RWPE2 (cell line): Measurements from ENCODE around the gene USP15.
"Not testable (repeated sequence)": the region's sequence is repeated elsewhere in the genome, so short reads cannot be mapped to it uniquely, and the experiment has no call there.

Experiments
- ATAC-seq: fragments of 200-7000 bp; cut with Tn5 transposase; 3 replicates; pipeline ENCODE4 v1.9.1; 2021; ENCODE audit warnings: low read depth
- DNase-seq: peaks from one replicate; pipeline ENCODE4 v3.0.0-alpha.2; 2020; ENCODE audit warnings: low spot score
- H3K27ac ChIP-seq: fragments of 450-650 bp; 2 replicates; pipeline ENCODE4 v1.5.1; 2017; ENCODE audit warnings: mild to moderate bottlenecking; ENCODE audit not compliant: poor library complexity, severe bottlenecking
- H3K27me3 ChIP-seq: fragments of 250-450 bp; sonication (Bioruptor Pico); 2 replicates; pipeline ENCODE4 v1.5.1; 2021; ENCODE audit warnings: mild to moderate bottlenecking, moderate library complexity; ENCODE audit not compliant: insufficient read depth, poor library complexity, severe bottlenecking
- H3K36me3 ChIP-seq: fragments of 250-450 bp; sonication (Bioruptor Pico); 2 replicates; pipeline ENCODE4 v1.5.1; 2020; ENCODE audit warnings: low read depth, mild to moderate bottlenecking, moderate library complexity
- H3K4me1 ChIP-seq: fragments of 250-450 bp; sonication (Bioruptor Pico); 2 replicates; pipeline ENCODE4 v1.5.1; 2021; ENCODE audit warnings: mild to moderate bottlenecking, moderate library complexity; ENCODE audit not compliant: insufficient read depth, poor library complexity, severe bottlenecking
- H3K4me3 ChIP-seq: fragments of 250-450 bp; sonication (Bioruptor Pico); 2 replicates; pipeline ENCODE4 v1.5.1; 2021; ENCODE audit warnings: mild to moderate bottlenecking, moderate library complexity; ENCODE audit not compliant: severe bottlenecking
- H3K9me3 ChIP-seq: fragments of 250-450 bp; sonication (Bioruptor Pico); 2 replicates; pipeline ENCODE4 v1.5.1; 2021; ENCODE audit warnings: mild to moderate bottlenecking, moderate library complexity; ENCODE audit not compliant: severe bottlenecking
- CTCF ChIP-seq: fragments of 450-650 bp; IDR thresholded peaks from one replicate; pipeline ENCODE4 v1.5.1; 2017; ENCODE audit warnings: mild to moderate bottlenecking, moderate library complexity; ENCODE audit not compliant: poor library complexity, severe bottlenecking

Gene USP15

GRCh38 chr12:62350554-62350953 is 90.3 kb downstream of the USP15 start:
- Histone ChIP-seq H3K4me1 (no peaks in the 10 kb centered on the region), H3K9me3 (no peaks in the 10 kb centered on the region), H3K27ac (no peak overlapping the region), H3K4me3 (no peak overlapping the region), H3K27me3 (no peaks in the 10 kb centered on the region), H3K36me3 (peaks cover 22% of the 10 kb centered on the region)
- no peak for ATAC-seq
- TF ChIP-seq CTCF: no peak
- DNase-seq: no peak

GRCh38 chr12:62351326-62351725 is 91.1 kb downstream of the USP15 start:
- Histone ChIP-seq H3K27me3 (no peaks in the 10 kb centered on the region), H3K27ac (no peak overlapping the region), H3K4me1 (no peaks in the 10 kb centered on the region), H3K36me3 (peaks cover 22% of the 10 kb centered on the region), H3K9me3 (no peaks in the 10 kb centered on the region), H3K4me3 (no peak overlapping the region)
- TF ChIP-seq CTCF: no peak
- no peak for ATAC-seq
- DNase-seq: no peak

GRCh38 chr12:62361048-62361447 is 100.8 kb downstream of the USP15 start:
- DNase-seq (no peak), ATAC-seq (no peak)
- no peak overlapping the region for H3K27ac ChIP-seq
- H3K36me3 ChIP-seq: peaks cover 19% of the 10 kb centered on the region
- TF ChIP-seq CTCF: no peak
- H3K27me3 ChIP-seq: no peaks in the 10 kb centered on the region
- no peaks in the 10 kb centered on the region for H3K4me1 ChIP-seq
- H3K9me3 ChIP-seq: no peaks in the 10 kb centered on the region
- H3K4me3 ChIP-seq: no peak overlapping the region

GRCh38 chr12:62363506-62363905 is 103.3 kb downstream of the USP15 start:
- DNase-seq: no peak
- no peak for TF ChIP-seq CTCF
- Histone ChIP-seq H3K27ac (no peak overlapping the region), H3K9me3 (no peaks in the 10 kb centered on the region), H3K36me3 (peaks cover 13% of the 10 kb centered on the region), H3K27me3 (no peaks in the 10 kb centered on the region), H3K4me3 (no peak overlapping the region), H3K4me1 (no peaks in the 10 kb centered on the region)
- no peak for ATAC-seq

- H3K36me3 ChIP-seq, H3K4me3 ChIP-seq, H3K4me1 ChIP-seq, DNase-seq, H3K27me3 ChIP-seq, ATAC-seq, H3K9me3 ChIP-seq, H3K27ac ChIP-seq: not testable (repeated sequence)
These were observed 104.5 kb downstream of the USP15 start for GRCh38 chr12:62364697-62365096.

- not testable (repeated sequence) for H3K4me1 ChIP-seq, H3K36me3 ChIP-seq, ATAC-seq
These were observed 105.6 kb downstream of the USP15 start for GRCh38 chr12:62365846-62366245.

GRCh38 chr12:62368430-62369223 is 108.4 kb downstream of the USP15 start:
- DNase-seq, H3K9me3 ChIP-seq, ATAC-seq, H3K27ac ChIP-seq, H3K4me1 ChIP-seq, H3K4me3 ChIP-seq, H3K36me3 ChIP-seq, H3K27me3 ChIP-seq: not testable (repeated sequence)

More at GRCh38 chr12:62365846-62366245, 105.6 kb downstream of the USP15 start:
- not testable (repeated sequence) for H3K4me3 ChIP-seq, H3K27ac ChIP-seq, H3K27me3 ChIP-seq, DNase-seq, H3K9me3 ChIP-seq
